Left hindlimb (tissue), 1 donor: ENCODE data around the gene CTSS.

Experiments used
- DNase-seq: peaks from one replicate; pipeline ENCODE4 v3.0.0-alpha.2; 2018

Gene CTSS

GRCh38 chr1:150696590-150696989, 69.0 kb downstream of the CTSS start:
- no peak for DNase-seq

GRCh38 chr1:150696162-150696561, 69.4 kb downstream of the CTSS start:
- DNase-seq, result no peak

GRCh38 chr1:150695561-150695960, 70.0 kb downstream of the CTSS start:
- DNase-seq, result no peak

GRCh38 chr1:150692720-150693119, 72.9 kb downstream of the CTSS start:
- DNase-seq, result no peak

- DNase-seq, result no peak
These were observed 76.8 kb downstream of the CTSS start for GRCh38 chr1:150688763-150689162.

GRCh38 chr1:150686275-150686674, 79.3 kb downstream of the CTSS start:
- DNase-seq, result no peak

- DNase-seq, result no peak
These were observed 81.7 kb downstream of the CTSS start for GRCh38 chr1:150683914-150684313.
